Peyer's patch (tissue), 4 donors: ENCODE results near the gene SKIL.

Experiments
- POLR2A ChIP-seq, 2 donors: fragments of 450-650 bp; IDR thresholded peaks; one replicate each; pipeline ENCODE4 v1.5.1; 2017; ENCODE audit warnings: antibody characterized with exemption in 2 of 2, mild to moderate bottlenecking in 2 of 2, moderate library complexity in 2 of 2
- TF ChIP-seq, protein P1 (sequence below), 6 experiments: fragments of 450-650 bp in 4 of 6; fragments of 200-600 bp in 2 of 6; sonication (generic) in 1 of 6; IDR thresholded peaks; one replicate each; pipeline ENCODE4 v1.5.1; 2017 to 2019; ENCODE audit warnings: antibody characterized with exemption in 6 of 6, mild to moderate bottlenecking in 3 of 6, moderate library complexity in 1 of 6

- TF ChIP-seq, protein P1, sequence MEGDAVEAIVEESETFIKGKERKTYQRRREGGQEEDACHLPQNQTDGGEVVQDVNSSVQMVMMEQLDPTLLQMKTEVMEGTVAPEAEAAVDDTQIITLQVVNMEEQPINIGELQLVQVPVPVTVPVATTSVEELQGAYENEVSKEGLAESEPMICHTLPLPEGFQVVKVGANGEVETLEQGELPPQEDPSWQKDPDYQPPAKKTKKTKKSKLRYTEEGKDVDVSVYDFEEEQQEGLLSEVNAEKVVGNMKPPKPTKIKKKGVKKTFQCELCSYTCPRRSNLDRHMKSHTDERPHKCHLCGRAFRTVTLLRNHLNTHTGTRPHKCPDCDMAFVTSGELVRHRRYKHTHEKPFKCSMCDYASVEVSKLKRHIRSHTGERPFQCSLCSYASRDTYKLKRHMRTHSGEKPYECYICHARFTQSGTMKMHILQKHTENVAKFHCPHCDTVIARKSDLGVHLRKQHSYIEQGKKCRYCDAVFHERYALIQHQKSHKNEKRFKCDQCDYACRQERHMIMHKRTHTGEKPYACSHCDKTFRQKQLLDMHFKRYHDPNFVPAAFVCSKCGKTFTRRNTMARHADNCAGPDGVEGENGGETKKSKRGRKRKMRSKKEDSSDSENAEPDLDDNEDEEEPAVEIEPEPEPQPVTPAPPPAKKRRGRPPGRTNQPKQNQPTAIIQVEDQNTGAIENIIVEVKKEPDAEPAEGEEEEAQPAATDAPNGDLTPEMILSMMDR (IDR thresholded peaks at IDR 0.05) = no peak
- no peak for TF ChIP-seq POLR2A (IDR thresholded peaks at IDR 0.05)
These were observed 1.7 kb downstream of the SKIL start for GRCh38 chr3:170359178-170359704.
